ENCODE measurements around the gene STRN3.

DNA sequence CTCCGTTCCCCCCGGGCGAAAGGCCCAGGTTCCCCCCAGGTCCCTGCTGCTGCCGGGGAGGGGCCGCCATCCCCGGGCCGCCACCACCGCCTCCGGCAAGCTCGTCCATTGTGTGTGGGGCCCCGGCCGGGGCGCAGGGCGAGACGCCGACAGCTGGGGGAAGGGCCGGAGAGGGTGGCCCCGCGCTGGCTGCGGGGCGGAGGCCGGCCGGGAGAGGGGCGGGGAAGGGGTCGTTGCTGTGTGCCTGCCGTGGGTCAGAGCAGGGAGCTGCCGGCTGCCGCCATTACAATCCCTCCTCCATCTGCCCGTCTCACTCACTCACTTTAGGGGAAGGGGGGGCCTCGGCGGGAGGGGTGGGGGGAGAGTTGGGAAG is at the start of gene STRN3:
- TF ChIP-seq, protein P1, sequence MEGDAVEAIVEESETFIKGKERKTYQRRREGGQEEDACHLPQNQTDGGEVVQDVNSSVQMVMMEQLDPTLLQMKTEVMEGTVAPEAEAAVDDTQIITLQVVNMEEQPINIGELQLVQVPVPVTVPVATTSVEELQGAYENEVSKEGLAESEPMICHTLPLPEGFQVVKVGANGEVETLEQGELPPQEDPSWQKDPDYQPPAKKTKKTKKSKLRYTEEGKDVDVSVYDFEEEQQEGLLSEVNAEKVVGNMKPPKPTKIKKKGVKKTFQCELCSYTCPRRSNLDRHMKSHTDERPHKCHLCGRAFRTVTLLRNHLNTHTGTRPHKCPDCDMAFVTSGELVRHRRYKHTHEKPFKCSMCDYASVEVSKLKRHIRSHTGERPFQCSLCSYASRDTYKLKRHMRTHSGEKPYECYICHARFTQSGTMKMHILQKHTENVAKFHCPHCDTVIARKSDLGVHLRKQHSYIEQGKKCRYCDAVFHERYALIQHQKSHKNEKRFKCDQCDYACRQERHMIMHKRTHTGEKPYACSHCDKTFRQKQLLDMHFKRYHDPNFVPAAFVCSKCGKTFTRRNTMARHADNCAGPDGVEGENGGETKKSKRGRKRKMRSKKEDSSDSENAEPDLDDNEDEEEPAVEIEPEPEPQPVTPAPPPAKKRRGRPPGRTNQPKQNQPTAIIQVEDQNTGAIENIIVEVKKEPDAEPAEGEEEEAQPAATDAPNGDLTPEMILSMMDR (IDR thresholded peaks at IDR 0.05 in 8 of 11, conservative IDR thresholded peaks at IDR 0.05 in 3 of 11), result no peak
- TF ChIP-seq POLR2A (IDR thresholded peaks at IDR 0.05) (no peak), POLR2AphosphoS5 (IDR thresholded peaks at IDR 0.05) (no peak)

Measured in spleen (tissue), 7 donors.